ENCODE measurements around the gene SCN2B.
A peak's percentile ranks its signal among the peaks of the same experiment; 100 is the strongest.

The SCN2B gene

DNA sequence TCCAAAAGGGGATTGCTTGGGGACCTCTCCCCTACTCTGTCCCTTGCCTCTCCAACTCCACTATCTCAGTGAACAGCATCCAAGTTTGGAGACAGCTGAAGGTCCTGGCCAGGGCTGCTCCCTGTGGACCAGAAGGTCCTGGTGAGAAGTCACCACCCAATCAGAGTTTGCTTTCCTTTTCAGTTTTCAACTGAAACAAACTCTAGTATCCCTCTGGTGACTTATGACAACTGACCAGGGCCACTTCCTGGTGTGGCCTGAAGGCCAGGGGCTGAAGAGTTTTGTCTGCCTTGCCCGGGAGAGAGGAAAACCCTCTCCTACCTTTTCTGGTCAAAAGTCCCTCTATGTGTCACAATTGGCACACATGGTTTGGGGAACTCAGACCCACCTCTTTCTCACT lies 43.3 kb upstream of the SCN2B start:
- TF ChIP-seq, protein P1, sequence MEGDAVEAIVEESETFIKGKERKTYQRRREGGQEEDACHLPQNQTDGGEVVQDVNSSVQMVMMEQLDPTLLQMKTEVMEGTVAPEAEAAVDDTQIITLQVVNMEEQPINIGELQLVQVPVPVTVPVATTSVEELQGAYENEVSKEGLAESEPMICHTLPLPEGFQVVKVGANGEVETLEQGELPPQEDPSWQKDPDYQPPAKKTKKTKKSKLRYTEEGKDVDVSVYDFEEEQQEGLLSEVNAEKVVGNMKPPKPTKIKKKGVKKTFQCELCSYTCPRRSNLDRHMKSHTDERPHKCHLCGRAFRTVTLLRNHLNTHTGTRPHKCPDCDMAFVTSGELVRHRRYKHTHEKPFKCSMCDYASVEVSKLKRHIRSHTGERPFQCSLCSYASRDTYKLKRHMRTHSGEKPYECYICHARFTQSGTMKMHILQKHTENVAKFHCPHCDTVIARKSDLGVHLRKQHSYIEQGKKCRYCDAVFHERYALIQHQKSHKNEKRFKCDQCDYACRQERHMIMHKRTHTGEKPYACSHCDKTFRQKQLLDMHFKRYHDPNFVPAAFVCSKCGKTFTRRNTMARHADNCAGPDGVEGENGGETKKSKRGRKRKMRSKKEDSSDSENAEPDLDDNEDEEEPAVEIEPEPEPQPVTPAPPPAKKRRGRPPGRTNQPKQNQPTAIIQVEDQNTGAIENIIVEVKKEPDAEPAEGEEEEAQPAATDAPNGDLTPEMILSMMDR (IDR thresholded peaks at IDR 0.05; ENCODE audit: borderline replicate concordance, control extremely low read depth, extremely low read depth, insufficient read depth, missing control alignments): no peak
- in situ Hi-C loops (cut with MboI; ENCODE audit: low sequenced_read_pairs, unreplicated experiment): no loop called here
- DNase-seq (ENCODE audit: low spot score): no peak

DNA sequence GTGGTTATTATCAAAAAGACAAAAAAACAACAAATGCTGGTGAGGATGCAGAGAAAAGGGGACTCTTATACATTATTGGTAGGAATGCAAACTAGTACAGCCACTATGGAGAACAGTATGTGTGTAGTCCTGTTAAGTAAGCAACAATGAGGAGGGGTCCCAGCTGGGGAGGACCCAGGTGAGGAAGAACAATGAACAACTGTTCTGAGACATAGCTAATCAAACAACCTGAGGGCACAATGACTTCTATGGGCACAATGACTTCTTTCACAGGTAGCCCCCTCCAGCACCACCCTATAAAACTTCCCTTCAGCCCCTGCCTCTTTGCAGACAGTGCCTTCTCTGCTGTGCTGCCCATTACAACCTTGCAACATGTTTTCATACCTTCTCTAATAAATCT lies 42.8 kb upstream of the SCN2B start:
- TF ChIP-seq, protein P1 (IDR thresholded peaks at IDR 0.05; ENCODE audit: borderline replicate concordance, control extremely low read depth, extremely low read depth, insufficient read depth, missing control alignments): no peak
- in situ Hi-C loops (cut with MboI; ENCODE audit: low sequenced_read_pairs, unreplicated experiment): no loop called here
- DNase-seq (ENCODE audit: low spot score): no peak

DNA sequence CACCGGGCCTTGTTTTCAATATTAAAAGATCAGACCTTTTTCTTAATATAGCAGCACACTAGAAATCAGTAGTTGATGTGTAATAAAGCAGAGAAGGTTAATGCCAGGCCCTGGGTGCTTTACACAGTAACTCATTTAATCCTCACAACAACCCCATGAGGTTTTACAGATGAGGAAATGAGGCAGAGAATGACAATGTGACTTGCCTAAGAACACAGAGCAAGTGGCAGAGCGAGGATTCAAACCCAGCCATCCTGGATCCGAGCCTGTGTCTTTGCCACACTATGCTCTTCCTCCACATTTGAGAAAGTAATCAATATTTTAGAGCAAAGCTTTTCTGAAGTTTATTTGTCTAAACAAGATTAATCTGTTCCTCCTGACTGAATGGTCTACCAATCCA lies 41.1 kb upstream of the SCN2B start:
- in situ Hi-C loops (cut with MboI; ENCODE audit: low sequenced_read_pairs, unreplicated experiment): no loop called here
- DNase-seq (ENCODE audit: low spot score): no peak
- TF ChIP-seq, protein P1 (IDR thresholded peaks at IDR 0.05; ENCODE audit: borderline replicate concordance, control extremely low read depth, extremely low read depth, insufficient read depth, missing control alignments): no peak

DNA sequence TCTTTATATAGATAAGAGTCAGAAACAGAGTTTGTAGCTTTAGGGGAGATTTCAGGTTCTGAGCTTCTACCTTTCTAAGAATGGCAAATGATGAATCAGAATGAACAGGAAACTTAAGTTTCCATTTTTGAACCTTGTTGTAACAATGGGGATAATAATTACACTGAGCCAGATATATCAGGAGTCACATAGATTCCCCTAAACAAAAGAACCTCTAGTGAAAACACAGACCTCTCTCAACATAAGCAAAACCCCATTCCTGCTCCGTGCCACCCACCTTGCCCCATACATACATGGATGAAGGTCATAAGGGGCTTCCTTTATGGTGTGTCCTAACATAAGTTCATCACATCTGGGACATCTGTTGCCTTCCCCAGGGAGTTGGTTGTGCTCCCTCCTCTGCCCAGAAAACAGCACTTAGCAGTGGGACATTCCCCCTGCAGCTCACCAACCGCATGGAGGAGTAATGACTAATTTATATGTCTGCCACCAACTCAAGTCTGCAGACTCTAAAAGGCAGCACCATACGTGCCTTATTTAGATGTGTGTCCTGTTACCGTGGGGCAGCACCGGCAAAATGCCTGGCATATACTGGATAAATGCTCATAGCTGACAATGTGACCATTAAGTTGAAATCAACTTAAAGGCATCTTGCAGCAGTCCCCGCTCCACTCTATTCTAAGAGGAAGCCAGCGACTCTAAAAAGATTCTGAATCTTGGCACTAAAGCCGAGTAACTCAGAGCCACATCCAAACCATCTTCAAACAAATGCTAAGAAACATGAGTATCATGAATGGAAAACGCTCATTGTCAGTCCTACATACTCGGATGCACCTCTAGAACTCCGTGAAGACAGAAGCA lies 40.4 kb upstream of the SCN2B start:
- TF ChIP-seq, protein P1 (IDR thresholded peaks at IDR 0.05; ENCODE audit: borderline replicate concordance, control extremely low read depth, extremely low read depth, insufficient read depth, missing control alignments): no peak
- in situ Hi-C loops (cut with MboI; ENCODE audit: low sequenced_read_pairs, unreplicated experiment): no loop called here
- DNase-seq (ENCODE audit: low spot score): peak; percentile 41

DNA sequence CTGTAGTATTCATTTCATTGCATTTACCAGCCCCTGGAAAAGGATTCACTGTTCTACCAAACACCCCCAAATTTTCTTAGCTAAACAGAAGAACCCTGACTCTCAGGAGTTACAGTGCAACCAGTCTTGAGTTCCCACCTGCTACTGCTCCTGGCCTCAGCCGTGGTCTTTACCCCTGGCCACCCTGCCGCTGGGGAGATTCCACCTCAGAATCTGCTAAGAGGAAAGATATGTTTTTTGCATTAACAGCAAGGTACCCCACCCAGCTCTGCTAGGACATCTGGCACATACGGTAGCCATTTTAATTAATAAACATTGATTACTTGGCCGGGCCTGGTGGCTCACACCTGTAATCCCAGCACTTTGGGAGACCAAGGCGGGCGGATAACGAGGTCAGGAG lies 39.3 kb upstream of the SCN2B start:
- TF ChIP-seq, protein P1 (IDR thresholded peaks at IDR 0.05; ENCODE audit: borderline replicate concordance, control extremely low read depth, extremely low read depth, insufficient read depth, missing control alignments): no peak
- in situ Hi-C loops (cut with MboI; ENCODE audit: low sequenced_read_pairs, unreplicated experiment): no loop called here
- no peak for DNase-seq (ENCODE audit: low spot score)

DNA sequence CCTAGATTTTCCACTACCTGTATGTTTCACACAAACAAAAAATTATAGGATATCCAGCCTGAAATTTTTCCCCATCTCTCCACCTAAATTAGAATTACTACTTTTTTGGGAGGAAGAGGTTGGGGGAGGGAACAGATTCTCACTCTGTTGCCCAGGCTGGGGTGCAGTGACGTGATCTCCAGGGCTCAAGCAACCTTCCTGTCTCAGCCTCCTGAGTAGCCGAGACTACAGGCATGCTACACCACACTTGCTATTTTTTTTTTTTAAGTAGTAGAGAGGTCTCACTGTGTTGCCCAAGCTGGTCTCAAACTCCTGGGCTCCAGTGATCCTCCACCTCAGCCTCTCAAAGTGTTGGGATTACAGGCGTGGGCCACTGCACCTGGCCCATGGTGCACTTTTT lies 38.8 kb upstream of the SCN2B start:
- DNase-seq (ENCODE audit: low spot score): no peak
- in situ Hi-C loops (cut with MboI; ENCODE audit: low sequenced_read_pairs, unreplicated experiment): no loop called here
- TF ChIP-seq, protein P1 (IDR thresholded peaks at IDR 0.05; ENCODE audit: borderline replicate concordance, control extremely low read depth, extremely low read depth, insufficient read depth, missing control alignments): no peak
